ENCODE data around the gene LRRC56. TPM values are rescaled to one million over a fixed set of nuclear protein-coding genes. Genes with fewer than 3 reads are reported as not detected.
"Not testable (repeated sequence)": the region's sequence is repeated elsewhere in the genome, so short reads cannot be mapped to it uniquely, and the experiment has no call there.

LRRC56 gene
- total and polyA plus RNA-seq, 2 experiments from 2014 or later, result 0.73 to 0.87 TPM

GRCh38 chr11:574031-574570, 36.8 kb downstream of the LRRC56 start:
- H3K36me3 ChIP-seq (ENCODE audit: insufficient read depth); DNase-seq (ENCODE audit: low spot score); H3K27ac ChIP-seq (ENCODE audit: low read depth); H2AFZ ChIP-seq; H3K27ac Mint-ChIP-seq; H3K9me3 Mint-ChIP-seq; ATAC-seq; H3K4me3 Mint-ChIP-seq; H3K36me3 Mint-ChIP-seq (ENCODE audit: low read depth); H3K9me2 ChIP-seq (ENCODE audit: insufficient read depth): not testable (repeated sequence)
- Histone ChIP-seq H3K4me3 (peak overlapping the region; percentile 70; the same call in 1 of the 2 replicates), H3K79me2 (replicated peaks; ENCODE audit: insufficient read depth) (peaks cover 24% of the 10 kb centered on the region), H3K27me3 (ENCODE audit: insufficient read depth) (peaks cover 31% of the 10 kb centered on the region), H4K20me1 (replicated peaks; ENCODE audit: insufficient read depth) (peaks cover 21% of the 10 kb centered on the region), H3K4me2 (peak overlapping the region; percentile 88; the same call in 1 of the 2 replicates), H3K4me1 (ENCODE audit: insufficient read depth) (peaks cover 20% of the 10 kb centered on the region), H3F3A (replicated peaks; ENCODE audit: low read depth) (peaks cover 13% of the 10 kb centered on the region; the same call in 1 of the 2 replicates)
- H3K4me1 Mint-ChIP-seq, result peaks cover 31% of the 10 kb centered on the region
- peaks cover 29% of the 10 kb centered on the region for H3K27me3 Mint-ChIP-seq (ENCODE audit: insufficient read depth, low read depth, poor library complexity)

GRCh38 chr11:574632-575312, 37.4 kb downstream of the LRRC56 start:
- H3K79me2 ChIP-seq (replicated peaks; ENCODE audit: insufficient read depth), result peaks cover 31% of the 10 kb centered on the region
- H3K36me3 Mint-ChIP-seq (ENCODE audit: low read depth), result no peaks in the 10 kb centered on the region; the same call in 2 of the 3 replicates
- H2AFZ ChIP-seq, result no peak overlapping the region
- peak overlapping the region; percentile 70 for H3K4me3 ChIP-seq
- DNase-seq (ENCODE audit: low spot score) (no peak), ATAC-seq (peak; percentile 1)
- no peaks in the 10 kb centered on the region for H3K9me2 ChIP-seq (ENCODE audit: insufficient read depth)
- no peak overlapping the region for H3K27ac ChIP-seq (ENCODE audit: low read depth)
- TF ChIP-seq EZH2phosphoT487 (IDR thresholded peaks at IDR 0.05; ENCODE audit: unreplicated experiment), result no peak
- no peak for TF ChIP-seq ZNF331 (CRISPR knock-in tag; IDR thresholded peaks at IDR 0.05; ENCODE audit: low read depth)
- no peak for TF ChIP-seq ETS1 (IDR thresholded peaks at IDR 0.05)
- TF ChIP-seq EZH2 (IDR thresholded peaks at IDR 0.05; ENCODE audit: low read depth, unreplicated experiment), result peak; percentile 39
- no peak for TF ChIP-seq ZNF462 (CRISPR knock-in tag; IDR thresholded peaks at IDR 0.05)
- no peak for TF ChIP-seq STAT1 (IDR thresholded peaks at IDR 0.05; ENCODE audit: unreplicated experiment)
- no peak for TF ChIP-seq CREB1 (CRISPR knock-in tag; IDR thresholded peaks at IDR 0.05; ENCODE audit: low read depth)
- H3F3A ChIP-seq (replicated peaks; ENCODE audit: low read depth), result peaks cover 13% of the 10 kb centered on the region; the same call in 1 of the 2 replicates
- no peaks in the 10 kb centered on the region; the same call in 2 of the 3 replicates for H3K9me3 Mint-ChIP-seq
- no peak overlapping the region for H3K27ac Mint-ChIP-seq
- H3K36me3 ChIP-seq (ENCODE audit: insufficient read depth), result no peaks in the 10 kb centered on the region
- H3K27me3 ChIP-seq (ENCODE audit: insufficient read depth), result peaks cover 25% of the 10 kb centered on the region
- peak overlapping the region; percentile 80 for H3K4me3 Mint-ChIP-seq
- peaks cover 28% of the 10 kb centered on the region for H4K20me1 ChIP-seq (replicated peaks; ENCODE audit: insufficient read depth)
- H3K4me1 Mint-ChIP-seq, result peaks cover 30% of the 10 kb centered on the region
- H3K27me3 Mint-ChIP-seq (ENCODE audit: insufficient read depth, low read depth, poor library complexity), result peaks cover 30% of the 10 kb centered on the region
- H3K4me1 ChIP-seq (ENCODE audit: insufficient read depth), result peaks cover 16% of the 10 kb centered on the region
- H3K4me2 ChIP-seq, result peak overlapping the region; percentile 88

All from GM23338 (cell line).